DND-41 (cell line): ENCODE measurements around the gene SMARCA5.

Source experiments
- ATAC-seq: fragments of 200-7000 bp; cut with Tn5 transposase; 3 replicates; pipeline ENCODE4 v1.9.1; 2021; ENCODE audit warnings: low read depth; ENCODE audit not compliant: insufficient read depth
- DNase-seq: peaks from one replicate; pipeline ENCODE4 v3.0.0-alpha.2; 2020
- H2AFZ ChIP-seq: 2 replicates; pipeline ENCODE4 v1.6.0; 2012; ENCODE audit warnings: low read depth, low read length
- H3K27ac ChIP-seq: 2 replicates; pipeline ENCODE4 v1.5.1; 2012; ENCODE audit warnings: low read length, inconsistent platforms
- H3K27me3 ChIP-seq: fragments of 200-600 bp; sonication (generic); 2 replicates; pipeline ENCODE4 v1.6.0; 2012; ENCODE audit warnings: low read length, mild to moderate bottlenecking, inconsistent platforms; ENCODE audit not compliant: insufficient read depth, poor library complexity
- H3K36me3 ChIP-seq: 2 replicates; pipeline ENCODE4 v1.5.1; 2012; ENCODE audit warnings: low read length, inconsistent platforms; ENCODE audit not compliant: insufficient read depth
- H3K4me1 ChIP-seq: 2 replicates; pipeline ENCODE4 v1.5.1; 2012; ENCODE audit warnings: mild to moderate bottlenecking, low read length; ENCODE audit not compliant: insufficient read depth
- H3K4me2 ChIP-seq: 2 replicates; pipeline ENCODE4 v1.6.0; 2012; ENCODE audit warnings: mild to moderate bottlenecking, moderate library complexity, low read length, inconsistent platforms; ENCODE audit not compliant: insufficient read depth
- H3K4me3 ChIP-seq, 2 experiments: fragments of 200-600 bp in 1 of 2; shearing (Covaris generic) in 1 of 2; 2 replicates each; pipeline ENCODE4 v1.5.1; 2012 to 2016; ENCODE audit warnings: inconsistent platforms in 2 of 2, low read length in 2 of 2, mild to moderate bottlenecking in 2 of 2, low read depth in 1 of 2, moderate library complexity in 1 of 2
- H3K79me2 ChIP-seq: 2 replicates; pipeline ENCODE4 v1.6.0; 2012; ENCODE audit warnings: low read length, inconsistent platforms; ENCODE audit not compliant: insufficient read depth
- H3K9ac ChIP-seq: 2 replicates; pipeline ENCODE4 v1.6.0; 2012; ENCODE audit warnings: low read depth, mild to moderate bottlenecking, inconsistent platforms, low read length, moderate library complexity
- H3K9me3 ChIP-seq: 2 replicates; pipeline ENCODE4 v1.5.1; 2012; ENCODE audit warnings: low read length, moderate library complexity, mild to moderate bottlenecking, inconsistent platforms; ENCODE audit not compliant: insufficient read depth, severe bottlenecking
- H4K20me1 ChIP-seq: 2 replicates; pipeline ENCODE4 v1.6.0; 2012; ENCODE audit warnings: low read length; ENCODE audit not compliant: insufficient read depth
- CTCF ChIP-seq: IDR thresholded peaks from 2 replicates; pipeline ENCODE4 v1.5.1; 2012; ENCODE audit warnings: borderline replicate concordance, low read length, moderate library complexity, mild to moderate bottlenecking; ENCODE audit not compliant: poor library complexity, severe bottlenecking; ENCODE audit errors: extremely low read depth
- EZH2 ChIP-seq: IDR thresholded peaks from 3 replicates; pipeline ENCODE4 v1.6.1; 2012; ENCODE audit warnings: borderline replicate concordance, low read depth, mild to moderate bottlenecking, moderate library complexity, low read length, inconsistent platforms; ENCODE audit not compliant: severe bottlenecking

The SMARCA5 gene

DNA sequence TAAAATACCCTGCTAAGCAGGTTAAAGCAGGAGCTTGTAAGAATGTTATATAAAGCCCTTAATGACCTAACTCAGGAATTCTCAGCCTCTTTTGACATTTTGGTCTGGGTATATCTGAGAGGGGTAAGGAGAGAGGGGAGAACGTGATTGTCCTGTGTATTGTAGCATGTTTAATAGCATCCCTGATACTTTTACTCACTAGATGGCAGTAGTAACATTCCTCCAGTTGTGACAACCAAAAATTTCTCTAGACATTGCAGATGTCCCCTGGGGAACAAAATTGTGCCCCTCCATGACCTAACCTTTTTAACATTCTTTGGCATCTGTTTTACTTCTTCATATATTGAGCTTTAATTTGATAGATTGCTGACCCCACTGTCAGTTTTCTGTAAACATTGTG is 17.9 kb downstream of the SMARCA5 start:
- Histone ChIP-seq H3K9ac (no peak overlapping the region), H3K27ac (no peak overlapping the region), H2AFZ (no peak overlapping the region), H3K4me2 (no peak overlapping the region), H3K79me2 (no peaks in the 10 kb centered on the region), H3K27me3 (no peaks in the 10 kb centered on the region), H3K9me3 (no peaks in the 10 kb centered on the region), H3K4me1 (no peaks in the 10 kb centered on the region), H3K4me3 (no peak overlapping the region), H4K20me1 (peaks cover 3% of the 10 kb centered on the region; the same call in 1 of the 2 replicates), H3K36me3 (peaks cover 97% of the 10 kb centered on the region)
- TF ChIP-seq CTCF (peak; percentile 52), EZH2 (no peak)
- peak; percentile 72 for ATAC-seq
- DNase-seq: no peak

- H4K20me1 ChIP-seq: peaks cover 3% of the 10 kb centered on the region; the same call in 1 of the 2 replicates
- no peak for TF ChIP-seq CTCF
- TF ChIP-seq EZH2: no peak
- no peaks in the 10 kb centered on the region for H3K79me2 ChIP-seq
- no peaks in the 10 kb centered on the region for H3K9me3 ChIP-seq
- no peaks in the 10 kb centered on the region for H3K27me3 ChIP-seq
- no peak overlapping the region for H3K4me3 ChIP-seq
- H3K4me2 ChIP-seq: no peak overlapping the region
- DNase-seq: no peak
- no peak overlapping the region for H2AFZ ChIP-seq
- H3K36me3 ChIP-seq: peaks cover 97% of the 10 kb centered on the region
- H3K4me1 ChIP-seq: no peaks in the 10 kb centered on the region
- H3K9ac ChIP-seq: no peak overlapping the region
- H3K27ac ChIP-seq: no peak overlapping the region
- no peak for ATAC-seq
These were observed 18.4 kb downstream of the SMARCA5 start for GRCh38 chr4:143531788-143532491.

DNA sequence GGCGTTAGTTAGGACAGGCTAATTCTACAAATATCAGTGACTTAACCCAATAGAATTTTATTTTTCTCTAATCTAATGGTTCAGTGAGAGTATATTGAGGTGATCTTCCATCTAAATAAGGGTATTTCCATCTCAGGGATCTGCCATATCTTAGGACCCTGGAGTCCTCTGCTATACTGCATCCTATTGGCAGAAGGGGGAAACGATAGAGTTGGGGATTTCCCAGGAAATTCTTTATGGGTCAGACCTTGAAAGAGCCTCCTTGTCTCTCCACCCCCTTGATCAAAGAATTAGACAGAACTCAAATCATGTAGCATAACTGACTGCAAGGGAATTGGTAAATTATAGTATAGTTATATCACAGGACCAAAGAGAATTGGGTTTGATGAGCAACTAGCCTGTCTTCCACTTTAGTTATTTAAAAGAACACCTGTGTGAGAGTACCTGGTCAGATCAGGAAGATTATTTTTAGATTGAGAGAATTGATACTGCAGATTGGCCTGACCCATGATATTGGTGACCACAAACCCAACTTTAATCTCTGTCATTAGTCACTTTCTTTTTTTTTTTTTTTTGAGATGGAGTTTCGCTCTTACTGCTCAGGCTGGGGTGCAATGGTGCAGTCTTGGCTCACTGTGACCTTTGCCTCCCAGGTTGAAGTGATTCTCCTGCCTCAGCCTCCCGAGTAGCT is 25.6 kb downstream of the SMARCA5 start:
- no peaks in the 10 kb centered on the region for H3K27me3 ChIP-seq
- ATAC-seq (no peak), DNase-seq (no peak)
- no peak overlapping the region for H2AFZ ChIP-seq
- H3K79me2 ChIP-seq: no peaks in the 10 kb centered on the region
- no peak overlapping the region for H3K9ac ChIP-seq
- no peak for TF ChIP-seq EZH2
- no peak for TF ChIP-seq CTCF
- H3K4me2 ChIP-seq: no peak overlapping the region
- H3K36me3 ChIP-seq: peaks cover 99% of the 10 kb centered on the region
- H4K20me1 ChIP-seq: no peaks in the 10 kb centered on the region
- no peak overlapping the region for H3K4me3 ChIP-seq
- no peaks in the 10 kb centered on the region for H3K4me1 ChIP-seq
- no peak overlapping the region for H3K27ac ChIP-seq
- H3K9me3 ChIP-seq: no peaks in the 10 kb centered on the region
